ENCODE measurements around the gene DDR1. TPM values are rescaled to one million over a fixed set of nuclear protein-coding genes. Genes with fewer than 3 reads are reported as not detected.

The DDR1 gene
- total RNA-seq, 1 experiment from 2014 or later = 258 TPM

DNA sequence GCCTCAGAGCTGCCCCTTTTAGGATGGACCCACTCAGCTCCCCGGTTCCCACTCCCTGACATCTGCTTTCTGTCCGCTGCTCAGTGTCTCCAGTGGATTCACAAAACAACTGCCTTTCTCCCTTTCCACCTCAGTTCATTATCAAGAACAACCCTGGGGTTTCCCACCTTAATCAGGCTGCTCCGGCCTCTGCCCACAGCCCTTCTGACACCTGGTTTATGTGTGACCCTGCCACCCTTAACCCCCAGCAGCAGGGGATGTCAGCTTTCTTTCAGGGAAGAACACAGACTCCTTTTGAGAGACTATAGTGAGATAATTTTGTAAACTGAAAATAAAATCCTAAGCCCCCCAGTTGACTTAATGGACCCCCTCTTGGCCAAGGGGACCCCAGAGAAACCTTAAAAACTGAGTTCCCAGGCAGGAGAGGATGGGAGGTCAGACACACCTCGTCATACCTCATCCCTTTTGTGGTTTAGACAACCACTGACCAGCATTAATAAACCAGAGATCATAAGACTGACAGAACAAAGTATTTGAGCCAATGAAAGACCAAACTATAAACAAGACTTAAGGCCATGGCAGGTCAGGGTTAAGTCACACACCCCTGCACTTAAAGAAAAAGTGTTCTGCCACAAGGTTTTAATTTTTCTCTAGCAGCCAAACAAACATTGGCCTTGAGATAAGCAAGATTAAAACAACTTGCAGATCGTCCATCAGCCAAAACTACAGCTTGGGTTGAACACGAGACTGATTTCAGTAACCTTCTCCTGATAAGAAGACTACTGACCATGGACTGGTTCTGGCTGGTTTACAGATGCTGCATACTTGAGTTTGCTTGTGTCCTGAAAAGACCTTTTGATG is 42.4 kb upstream of the DDR1 start:
- Histone ChIP-seq H3K56ac (ENCODE audit: insufficient read length, low read depth, low read length) (no peak overlapping the region), H2AFZ (ENCODE audit: low read length) (no peak overlapping the region), H3K4ac (ENCODE audit: low read depth, low read length) (no peak overlapping the region), H2BK5ac (ENCODE audit: insufficient read length, low read length) (no peak overlapping the region), H2BK20ac (ENCODE audit: low read depth, low read length, poor library complexity, severe bottlenecking) (no peak overlapping the region), H3K9ac (ENCODE audit: extremely low read depth, insufficient read length, low read length) (no peak overlapping the region), H2AK5ac (ENCODE audit: insufficient read length, low read length) (no peak overlapping the region), H3K14ac (ENCODE audit: insufficient read depth, low read length) (no peak overlapping the region), H3K4me2 (ENCODE audit: insufficient read depth, insufficient read length, low read length) (no peak overlapping the region), H3K79me2 (ENCODE audit: insufficient read depth, low read length) (no peaks in the 10 kb centered on the region), H3K23ac (ENCODE audit: insufficient read length, low read depth, low read length) (no peak overlapping the region), H4K5ac (ENCODE audit: insufficient read length, low read depth, low read length) (no peak overlapping the region), H3K27me3 (ENCODE audit: insufficient read depth, low read length) (no peaks in the 10 kb centered on the region), H4K91ac (ENCODE audit: insufficient read length, low read depth, low read length) (no peak overlapping the region), H2BK120ac (ENCODE audit: low read depth, low read length, poor library complexity, severe bottlenecking) (no peak overlapping the region), H4K8ac (replicated peaks; ENCODE audit: insufficient read length, low read depth, low read length) (no peak overlapping the region), H3K23me2 (ENCODE audit: insufficient read length, low read depth, low read length, poor library complexity, severe bottlenecking) (no peaks in the 10 kb centered on the region), H2BK12ac (ENCODE audit: insufficient read length, low read depth, low read length) (no peak overlapping the region), H3K27ac (ENCODE audit: insufficient read length, low read depth, low read length) (no peak overlapping the region), H3K79me1 (ENCODE audit: insufficient read depth, low read depth, low read length, poor library complexity, severe bottlenecking) (no peaks in the 10 kb centered on the region), H3T11ph (ENCODE audit: low read length) (no peak overlapping the region), H4K20me1 (ENCODE audit: control insufficient read depth, insufficient read depth, insufficient read length) (peaks cover 3% of the 10 kb centered on the region), H3K18ac (ENCODE audit: insufficient read length, low read depth, low read length) (no peak overlapping the region), H2BK15ac (ENCODE audit: low read depth, low read length) (no peak overlapping the region), H3K9me3 (ENCODE audit: control insufficient read depth, low read depth, low read length) (no peaks in the 10 kb centered on the region), H3K4me1 (ENCODE audit: insufficient read depth, low read length) (peaks cover 17% of the 10 kb centered on the region)
- no peak for TF ChIP-seq CTCF (conservative IDR thresholded peaks at IDR 0.05)
- Mint-ChIP-seq H3K4me1 (peaks cover 53 to 57% of the 10 kb centered on the region in 2 experiments), H3K36me3 (ENCODE audit: insufficient read depth in 1 of 3, low read depth in 3 of 3) (peaks cover 77 to 95% (median 92%) of the 10 kb centered on the region in 3 experiments), H3K9me3 (peaks cover 21 to 44% of the 10 kb centered on the region in 2 experiments), H3K27me3 (ENCODE audit: low read depth) (no peaks in the 10 kb centered on the region), H3K27ac (peak overlapping the region; percentile 78 to 82 (median 79); a peak in 4 of 7 replicates), H3K4me3 (peak overlapping the region in 1 of 2 experiments; percentile 54; a peak in 1 of 5 replicates)
- WGBS (ENCODE audit: extremely low coverage, insufficient read length, low lambda C conversion rate) = no CpG with 5 or more reads among the region's 6 CpGs
- DNase-seq = no peak

Measured in H9 (cell line).